ENCODE measurements around the gene SFT2D3.
A peak's percentile ranks its signal among the peaks of the same experiment; 100 is the strongest.

SFT2D3 gene, protein sequence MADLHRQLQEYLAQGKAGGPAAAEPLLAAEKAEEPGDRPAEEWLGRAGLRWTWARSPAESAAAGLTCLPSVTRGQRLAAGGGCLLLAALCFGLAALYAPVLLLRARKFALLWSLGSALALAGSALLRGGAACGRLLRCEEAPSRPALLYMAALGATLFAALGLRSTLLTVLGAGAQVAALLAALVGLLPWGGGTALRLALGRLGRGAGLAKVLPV

DNA sequence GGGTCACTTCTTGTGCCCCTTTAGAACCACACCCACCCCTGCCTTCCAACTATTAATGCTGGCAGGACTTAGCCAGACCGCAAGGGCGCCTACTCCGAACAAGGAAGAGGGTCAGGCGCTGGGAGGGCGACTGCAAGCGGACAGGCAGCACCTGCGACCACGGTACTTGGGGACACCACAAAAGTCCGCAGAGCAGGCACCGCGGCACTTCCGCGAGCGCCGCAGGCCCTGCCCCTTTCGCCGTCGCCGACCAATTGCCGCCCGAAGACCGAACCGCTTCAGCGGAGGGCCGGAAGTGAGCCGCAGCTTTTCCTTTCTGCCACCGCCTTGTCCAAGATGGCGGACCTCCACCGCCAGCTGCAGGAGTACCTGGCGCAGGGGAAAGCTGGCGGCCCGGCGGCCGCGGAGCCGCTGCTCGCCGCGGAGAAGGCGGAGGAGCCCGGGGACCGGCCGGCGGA lies at the start of gene SFT2D3:
Gene SFT2D3 (plus strand): TSS at position 305 of the 458 bp plus-strand sequence. CDS start 32 bp downstream, at position 337.
- peak; percentile 87 for DNase-seq (ENCODE audit: low read depth)

DNA sequence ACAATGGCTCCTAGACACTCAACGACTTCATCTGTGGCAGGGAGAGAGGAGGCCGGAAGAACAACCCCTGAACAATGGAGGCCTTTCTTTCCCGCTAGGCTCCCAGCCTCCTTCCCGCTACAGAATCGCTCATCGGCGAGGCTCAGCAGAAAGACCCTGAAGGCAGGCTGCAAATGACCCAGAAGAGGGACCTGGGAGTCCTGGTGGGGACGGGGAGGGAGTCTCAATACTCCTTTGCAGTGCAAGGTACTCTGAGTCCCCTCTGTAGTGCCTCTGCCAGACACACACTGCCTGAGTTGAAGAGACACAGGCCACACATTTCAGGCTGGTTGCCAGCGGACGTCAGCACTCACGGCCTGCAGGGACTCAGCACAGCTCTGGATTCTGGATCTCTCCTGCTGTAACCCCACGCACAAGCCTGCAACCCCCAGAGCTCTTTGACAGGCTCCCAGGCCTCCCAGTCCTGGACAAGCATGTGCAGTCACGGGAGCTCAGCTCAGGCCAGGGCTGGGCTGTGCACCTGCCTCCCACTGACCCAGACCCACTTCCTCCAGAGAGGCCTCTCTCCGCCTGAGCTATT lies 49.2 kb upstream of the SFT2D3 start:
- DNase-seq (ENCODE audit: low read depth) = peak; percentile 56

DNA sequence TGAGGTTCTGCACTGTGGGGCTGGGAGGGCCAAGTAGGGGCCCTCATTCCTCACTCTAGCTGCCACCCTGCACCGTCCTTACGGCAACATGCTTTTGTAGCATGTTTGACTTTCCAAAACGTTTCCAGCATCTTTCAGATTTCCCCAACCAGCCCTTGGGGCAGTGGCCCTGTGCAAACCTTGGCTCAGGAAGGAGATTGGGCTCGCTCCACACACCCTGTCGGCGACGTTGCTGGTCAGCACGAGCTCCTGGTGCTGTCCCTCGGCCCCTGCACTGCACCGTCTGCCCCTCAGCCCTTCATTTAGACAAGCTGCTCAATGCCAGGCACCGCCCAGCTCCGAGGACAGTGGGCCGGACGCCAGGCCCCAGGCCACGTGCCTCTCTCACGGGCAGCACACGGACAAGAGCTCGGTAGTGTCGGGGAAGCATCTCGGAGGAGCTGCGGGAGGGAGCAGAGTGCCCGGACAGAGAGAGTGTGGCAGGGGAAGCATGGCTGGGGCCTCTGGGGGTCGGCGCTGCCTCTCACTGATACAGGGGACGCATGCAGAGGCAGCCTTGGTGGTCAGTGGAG lies 48.4 kb upstream of the SFT2D3 start:
- no peak for DNase-seq (ENCODE audit: low read depth)

DNA sequence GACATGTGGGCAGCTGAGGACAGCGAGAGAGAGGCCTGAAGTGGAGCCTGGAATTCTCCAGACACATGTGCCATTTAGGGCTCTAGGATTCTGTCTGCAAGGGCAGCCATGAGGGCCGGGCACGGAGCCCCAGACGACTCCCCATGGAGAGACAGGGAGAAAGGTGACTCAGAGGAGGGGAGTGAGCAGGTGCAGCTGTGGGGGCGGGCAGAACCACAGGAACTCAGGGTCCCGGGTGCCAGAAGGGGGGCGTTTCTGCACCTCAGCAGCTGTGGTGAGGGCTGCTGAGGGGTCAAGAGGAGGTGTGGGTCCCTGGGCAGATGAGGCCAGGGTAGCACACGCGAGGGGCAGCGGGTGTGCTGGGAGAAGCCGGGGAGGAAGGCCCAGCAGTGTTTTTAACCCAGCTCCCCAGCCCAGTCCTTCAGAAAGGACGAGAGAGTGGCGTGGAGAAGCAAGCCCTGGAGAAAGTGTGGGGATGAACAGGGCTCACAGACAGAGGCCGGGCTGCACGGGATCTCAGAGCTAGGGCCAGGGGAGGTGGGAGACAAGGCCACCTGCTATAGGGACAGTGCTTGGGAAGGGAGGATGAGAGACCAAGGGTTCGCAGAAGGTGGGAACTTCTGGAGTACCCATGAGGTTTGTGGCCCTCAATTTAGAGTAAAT lies 47.7 kb upstream of the SFT2D3 start:
- no peak for DNase-seq (ENCODE audit: low read depth)

DNA sequence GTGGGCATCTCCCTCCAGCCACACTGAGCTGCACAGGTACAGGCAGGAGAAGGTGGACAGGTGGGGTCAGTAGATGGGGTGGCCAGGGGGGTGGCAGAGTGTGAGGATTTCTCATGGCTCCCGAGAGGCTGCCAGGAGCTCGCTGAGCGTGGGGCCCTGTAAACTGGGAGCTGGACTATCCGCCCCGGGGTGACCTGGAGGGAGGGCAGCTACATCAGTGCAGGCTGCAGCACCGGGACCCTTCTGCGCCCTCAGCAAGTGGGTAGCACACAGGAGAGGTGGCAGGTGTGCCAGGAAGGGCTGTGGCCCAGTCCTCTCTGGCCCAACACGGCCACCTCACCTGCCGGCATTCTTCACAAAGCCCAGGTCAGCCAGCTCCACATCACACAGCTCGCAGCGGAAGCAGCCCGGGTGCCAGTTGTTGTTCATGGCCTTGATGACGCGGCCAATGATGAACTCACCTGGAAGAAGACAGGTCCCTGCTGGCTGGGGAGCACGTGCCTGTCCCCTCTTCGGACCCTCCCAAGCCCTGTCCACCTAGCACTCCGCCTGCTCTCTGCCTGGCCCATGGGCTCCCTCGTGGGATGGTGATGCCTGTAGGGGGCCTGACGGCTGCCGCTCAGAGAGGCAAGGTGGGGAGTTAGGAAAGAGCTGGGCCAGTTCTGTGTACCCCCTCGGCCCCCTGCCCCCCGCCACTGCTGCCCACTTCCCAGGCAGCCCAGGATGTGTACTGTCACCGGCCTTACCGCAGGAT lies 47.0 kb upstream of the SFT2D3 start:
- no peak for DNase-seq (ENCODE audit: low read depth)

DNA sequence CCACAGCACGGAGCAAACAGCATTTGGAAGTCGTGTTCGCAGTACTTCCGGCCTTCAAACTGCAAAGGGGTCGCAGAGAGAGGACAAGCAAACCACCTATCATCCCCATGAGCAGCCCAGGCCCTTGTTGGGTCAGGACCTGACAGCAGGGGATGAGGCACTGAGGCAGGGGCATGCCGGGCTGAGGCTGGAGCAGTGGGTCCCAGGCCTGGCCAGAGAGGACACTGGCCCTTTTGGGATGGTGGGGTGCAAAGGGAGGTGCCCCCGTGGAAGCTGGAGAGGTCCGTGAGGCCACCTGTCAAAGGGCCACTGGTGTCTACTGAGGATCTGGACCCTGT lies 46.5 kb upstream of the SFT2D3 start:
- DNase-seq (ENCODE audit: low read depth) = no peak

DNA sequence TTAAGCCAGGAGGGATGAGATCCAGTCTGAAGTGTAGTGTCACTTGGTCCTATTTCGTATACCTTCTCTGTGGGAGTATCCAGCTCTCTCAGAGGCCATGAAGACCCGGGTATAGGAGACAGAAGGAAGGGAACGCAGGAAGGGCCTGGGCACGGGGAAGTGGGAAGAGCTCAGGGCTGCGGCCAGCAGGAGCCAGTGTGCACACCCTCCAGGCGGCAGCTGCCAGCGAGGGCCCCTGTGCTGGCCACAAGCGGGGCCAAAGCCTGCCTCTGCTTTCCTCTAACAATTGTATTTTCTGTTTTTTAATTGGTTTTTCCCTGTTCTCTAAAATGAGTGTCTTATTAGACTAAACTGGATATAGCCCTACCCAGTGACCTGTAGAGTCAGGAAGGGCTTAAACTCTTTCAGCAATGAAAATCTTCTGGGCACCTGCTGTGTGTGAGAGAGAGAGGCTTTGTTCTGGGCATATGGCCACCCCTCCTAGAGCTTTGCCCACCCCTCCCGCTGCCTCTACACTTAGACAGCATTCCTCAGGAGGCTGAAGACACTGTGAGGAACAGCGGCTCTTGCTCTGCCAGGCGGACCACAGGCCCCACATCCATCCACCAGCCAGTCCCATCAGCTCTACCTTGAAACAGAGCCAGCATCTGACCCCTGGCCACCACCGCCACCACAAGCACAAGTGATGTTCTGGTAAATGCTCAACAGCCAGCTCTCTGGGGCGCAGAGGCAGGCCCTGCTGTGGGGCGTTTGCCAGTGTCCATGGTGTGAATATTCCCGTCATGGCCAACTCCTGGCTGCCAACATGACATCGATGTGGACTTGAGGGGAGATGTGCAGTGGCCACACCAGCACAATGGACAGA lies 45.9 kb upstream of the SFT2D3 start:
- DNase-seq (ENCODE audit: low read depth) = no peak

DNA sequence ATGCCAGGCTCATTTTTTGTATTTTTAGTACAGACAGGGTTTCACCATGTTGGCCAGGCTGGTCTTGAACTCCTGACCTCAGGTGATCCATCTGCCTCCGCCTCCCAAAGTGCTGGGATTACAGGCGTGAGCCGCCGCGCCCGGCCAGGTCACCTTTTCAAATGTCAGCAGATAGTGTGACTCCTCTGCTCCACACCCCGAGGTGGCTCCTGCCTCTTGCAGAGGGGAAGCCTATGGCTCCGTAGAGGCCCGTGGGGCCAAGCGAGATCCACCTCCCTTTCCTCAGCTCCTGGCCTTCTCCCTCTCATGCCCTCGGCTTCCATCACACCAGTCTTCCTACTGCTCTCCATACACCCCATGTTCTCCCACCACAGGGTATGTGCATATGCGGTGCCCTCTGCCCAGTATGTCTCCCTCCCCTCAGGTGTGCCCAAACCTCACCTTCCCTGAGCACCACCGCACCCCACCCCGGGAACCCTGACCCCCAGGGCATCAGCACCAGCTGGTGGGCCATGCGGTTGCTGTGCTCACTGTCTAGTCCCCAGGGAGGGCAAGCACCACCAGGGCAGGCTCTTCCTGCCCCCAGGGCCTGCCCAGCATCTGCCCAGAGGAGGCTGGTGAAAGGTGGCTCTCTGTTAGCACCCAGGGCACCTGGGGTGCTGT lies 44.6 kb upstream of the SFT2D3 start:
- no peak for DNase-seq (ENCODE audit: low read depth)

DNA sequence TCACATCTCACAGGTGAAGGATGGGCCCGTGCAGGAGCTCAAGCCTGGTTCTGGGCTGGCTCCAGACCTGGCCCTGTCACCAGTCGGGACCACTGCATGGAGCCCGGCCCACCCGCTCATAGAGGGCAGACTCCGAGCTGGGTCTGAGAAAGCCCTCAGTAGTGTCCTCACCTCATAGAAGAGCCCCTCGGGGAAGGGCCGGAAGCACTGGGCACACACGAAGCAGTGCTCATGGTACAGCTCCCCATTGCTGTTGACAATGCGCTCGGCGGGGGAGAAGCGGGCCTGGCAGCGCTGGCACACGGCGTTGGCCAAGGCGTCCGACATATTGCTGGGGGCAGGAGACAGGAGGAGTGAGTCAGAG lies 44.1 kb upstream of the SFT2D3 start:
- DNase-seq (ENCODE audit: low read depth) = no peak

DNA sequence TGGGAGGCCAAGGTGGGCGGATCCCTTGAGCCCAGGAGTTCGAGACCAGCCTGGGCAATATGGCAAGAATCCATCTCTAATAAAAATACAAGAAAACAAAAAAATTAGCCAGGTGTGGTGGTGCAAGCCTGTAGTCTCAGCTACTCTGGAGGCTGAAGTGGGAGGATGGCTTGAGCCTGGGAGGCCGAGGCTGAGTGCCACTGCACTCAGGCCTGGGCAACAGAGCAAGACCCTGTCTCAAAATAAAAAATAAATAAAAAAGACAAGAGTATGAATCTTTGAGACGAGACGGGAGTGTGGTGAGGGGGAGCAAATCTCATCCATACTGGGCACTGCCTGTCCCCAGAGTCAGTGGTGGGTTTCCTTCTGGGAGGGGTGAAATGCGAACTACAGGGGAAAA lies 43.2 kb upstream of the SFT2D3 start:
- DNase-seq (ENCODE audit: low read depth) = no peak

DNA sequence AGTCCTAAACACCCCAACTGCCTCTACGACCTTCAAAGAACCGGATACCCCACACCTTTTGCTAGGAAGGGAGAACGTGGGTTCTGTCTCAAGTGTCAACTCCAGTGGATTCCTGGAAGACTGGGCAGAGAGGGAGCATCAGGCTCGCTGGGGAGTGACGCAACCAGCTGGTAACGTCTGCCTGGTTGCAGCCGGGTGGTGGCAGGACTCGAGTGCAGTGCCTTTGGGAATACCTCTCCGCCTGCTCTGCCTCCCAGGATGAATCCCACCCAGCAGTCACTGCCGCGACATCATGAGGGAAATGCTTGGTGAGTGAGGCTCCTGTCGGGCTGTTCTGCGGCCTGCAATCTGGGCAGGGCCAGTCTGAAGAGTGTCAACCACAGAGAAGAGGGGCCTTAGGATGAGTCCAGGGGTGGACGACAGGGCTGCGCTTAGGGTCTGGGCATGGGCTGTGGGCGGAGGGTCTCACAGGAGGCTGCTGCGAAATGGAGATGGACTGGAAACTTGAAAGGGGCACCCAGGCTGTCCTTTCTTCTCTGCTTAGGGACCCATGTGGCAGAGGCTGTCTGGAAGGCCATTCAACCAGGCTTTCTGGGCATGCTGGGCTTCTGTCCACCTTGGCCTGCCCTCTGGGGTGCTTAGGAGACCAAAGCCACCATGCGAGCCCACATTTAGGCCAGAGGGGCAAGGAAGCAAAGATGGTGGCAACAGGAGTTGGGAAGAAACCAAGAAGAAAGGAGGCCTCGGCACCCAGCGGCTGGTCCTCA lies 42.5 kb upstream of the SFT2D3 start:
- DNase-seq (ENCODE audit: low read depth) = peak; percentile 7

DNA sequence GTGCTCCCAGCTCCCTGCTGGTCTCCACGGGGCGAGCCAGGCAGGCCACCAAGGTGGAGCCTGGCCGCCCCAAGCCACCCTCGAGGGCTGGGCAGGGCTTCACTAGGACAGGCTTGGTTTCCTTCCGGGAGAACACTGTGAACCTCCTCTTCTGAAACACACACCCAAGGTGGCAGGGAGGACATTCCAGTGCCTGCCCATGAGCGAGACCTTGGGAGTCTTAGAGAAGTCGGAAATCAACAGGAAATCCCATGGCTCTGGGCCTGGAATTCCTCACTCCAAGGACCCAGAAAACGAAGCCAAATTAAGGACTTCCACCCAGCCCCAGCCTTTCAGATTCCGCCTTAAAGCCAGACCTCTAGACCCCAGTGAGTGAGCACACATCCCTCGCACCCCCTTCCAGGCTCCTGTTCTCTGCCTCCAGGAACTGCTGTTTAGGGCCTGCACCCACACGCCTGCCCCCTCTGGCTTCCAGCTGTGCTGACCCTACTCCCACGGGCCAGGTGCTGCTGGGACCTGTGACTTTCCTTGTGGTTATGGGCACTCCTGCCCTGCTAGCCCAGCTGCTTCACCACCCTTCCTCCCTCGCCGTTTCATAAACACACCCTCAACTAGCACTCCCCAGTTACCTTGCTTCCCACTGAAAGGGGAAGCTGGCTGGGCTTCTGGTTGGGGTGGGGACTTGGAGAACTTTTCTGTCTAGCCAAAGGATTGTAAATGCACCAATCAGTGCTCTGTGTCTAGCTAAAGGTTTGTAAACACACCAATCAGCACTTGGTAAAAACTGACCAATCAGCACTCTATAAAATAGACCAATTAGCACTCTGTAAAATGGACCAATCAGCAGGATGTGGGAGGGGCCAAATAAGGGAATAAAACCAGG lies 41.6 kb upstream of the SFT2D3 start:
- DNase-seq (ENCODE audit: low read depth) = no peak

DNA sequence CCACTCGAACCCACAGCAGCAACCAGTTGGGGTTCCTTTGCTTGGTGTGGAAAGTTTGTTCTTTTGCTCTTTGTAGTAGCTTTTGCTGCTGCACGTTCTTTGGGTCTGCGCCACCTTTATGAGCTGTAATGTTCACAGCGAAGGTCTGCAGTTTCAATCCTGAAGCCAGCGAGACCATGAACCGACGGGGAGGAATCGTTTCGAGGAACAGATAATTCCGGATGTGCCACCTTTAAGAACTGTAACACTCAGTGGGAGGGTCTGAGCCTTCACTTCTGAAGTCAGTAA lies 41.1 kb upstream of the SFT2D3 start:
- no peak for DNase-seq (ENCODE audit: low read depth)

DNA sequence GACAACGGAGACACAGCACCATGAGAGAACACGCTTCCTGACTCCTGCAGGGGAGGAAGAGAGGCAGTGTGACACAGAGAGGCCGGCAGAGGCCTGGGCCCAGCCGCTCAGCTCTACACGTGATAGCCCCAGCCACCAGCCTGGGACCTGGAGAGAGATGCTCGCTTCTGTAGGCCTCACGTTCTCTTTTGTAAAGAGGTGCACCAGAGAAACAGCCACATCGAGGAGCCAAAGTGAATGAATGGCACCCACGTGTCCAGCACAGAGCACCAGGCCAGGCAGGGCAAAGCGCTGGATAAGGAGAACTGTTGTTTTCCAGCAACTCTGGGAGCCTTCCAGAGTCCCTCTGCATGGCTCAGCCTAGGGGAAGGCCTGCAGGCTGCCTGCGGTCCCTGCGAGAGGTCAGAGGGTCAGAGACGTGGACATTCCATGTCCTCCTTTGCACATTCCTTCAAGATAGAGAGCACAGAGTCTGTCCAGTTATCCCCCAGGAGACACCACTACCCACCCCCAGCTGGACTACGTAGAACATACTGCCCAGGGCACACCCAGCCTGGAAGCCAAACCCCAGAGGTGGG lies 40.1 kb upstream of the SFT2D3 start:
- DNase-seq (ENCODE audit: low read depth) = peak; percentile 63

DNA sequence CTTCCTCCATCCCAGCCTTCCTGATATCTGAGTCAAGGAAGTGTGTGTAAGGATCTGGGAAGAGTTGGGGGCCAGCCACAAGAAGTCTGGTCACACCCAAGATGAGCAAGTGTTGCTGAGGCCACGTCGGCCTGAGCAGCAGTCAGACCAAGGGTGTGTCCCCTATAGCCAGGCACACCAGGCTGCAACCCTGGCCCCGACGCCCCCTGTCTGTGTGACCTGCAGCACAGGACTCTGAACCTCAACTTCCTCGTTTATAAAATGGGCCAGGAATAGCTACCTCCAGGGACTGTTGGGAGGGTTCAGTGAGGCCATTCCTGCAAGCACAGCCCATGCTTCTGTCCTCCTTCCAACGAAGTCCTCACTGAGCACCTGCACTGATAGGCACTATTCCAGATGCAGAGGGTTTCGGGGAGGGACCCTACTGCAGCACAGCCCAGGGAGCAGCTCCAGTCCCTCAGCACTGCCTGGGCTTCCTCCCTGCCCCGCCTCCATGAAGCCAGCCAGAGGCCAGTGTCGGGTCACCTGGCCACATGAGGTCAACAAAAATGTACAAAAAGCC lies 39.3 kb upstream of the SFT2D3 start:
- DNase-seq (ENCODE audit: low read depth) = no peak

DNA sequence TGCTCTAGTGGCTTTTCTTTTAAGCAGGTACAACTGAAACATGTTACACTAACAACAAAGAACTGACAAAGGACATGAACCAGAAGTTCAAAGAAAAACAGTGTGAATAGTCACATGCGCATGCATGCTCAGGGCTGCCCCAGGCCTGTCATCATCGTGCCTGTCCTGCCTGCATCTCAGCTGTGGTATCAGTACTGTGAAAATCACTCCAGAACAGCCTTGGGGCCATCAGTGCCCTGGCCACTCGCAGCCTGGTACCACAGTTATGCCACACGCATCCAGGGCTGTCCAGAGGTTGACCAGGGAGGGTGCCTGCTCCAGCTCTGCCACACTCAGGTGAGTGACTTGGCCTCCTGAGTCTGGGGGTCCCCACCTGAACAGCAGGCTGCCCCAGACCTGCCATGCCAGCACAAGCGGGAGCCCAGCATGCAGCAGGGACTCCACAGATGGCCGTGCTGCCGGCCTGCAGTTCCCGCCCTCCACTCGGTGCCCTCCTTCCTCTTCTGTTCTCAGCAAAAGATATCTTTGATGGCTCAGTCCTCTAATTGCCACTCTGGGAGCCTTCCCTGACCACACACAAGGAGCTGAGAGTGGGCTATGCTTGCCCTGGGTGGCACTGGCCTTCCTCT lies 38.2 kb upstream of the SFT2D3 start:
- no peak for DNase-seq (ENCODE audit: low read depth)

DNA sequence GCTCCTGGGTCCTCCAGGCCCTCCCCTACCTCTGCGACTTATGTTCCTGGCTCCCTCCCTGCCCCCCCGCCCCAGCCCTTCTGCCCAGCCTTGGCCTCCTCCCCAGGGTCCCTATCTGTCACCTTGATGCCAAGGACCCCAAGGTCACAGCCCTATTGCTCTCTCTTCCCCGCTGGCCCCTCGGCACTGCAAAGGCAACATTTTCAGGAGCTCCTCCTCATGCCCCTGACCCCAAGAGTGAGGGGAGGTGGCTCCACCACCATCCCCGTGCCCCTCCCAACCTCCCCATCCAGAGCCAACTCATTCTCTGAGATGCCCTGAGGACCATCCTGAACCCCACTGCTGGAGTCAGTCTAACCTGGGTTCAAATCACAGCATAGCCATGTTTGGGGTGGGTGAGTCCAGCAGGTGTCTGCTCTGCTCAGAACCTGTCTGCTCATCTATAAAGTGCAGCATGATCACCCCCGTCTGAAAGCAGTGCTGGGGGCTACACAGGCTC lies 37.7 kb upstream of the SFT2D3 start:
- DNase-seq (ENCODE audit: low read depth) = no peak
